Activated naive CD4-positive, alpha-beta T cell (primary cell): ENCODE data around the gene VPS9D1.
A peak's percentile ranks its signal among the peaks of the same experiment; 100 is the strongest.
"Not testable (repeated sequence)": the region's sequence is repeated elsewhere in the genome, so short reads cannot be mapped to it uniquely, and the experiment has no call there.

Source experiments
- DNase-seq, 4 experiments: peaks; one replicate each; lab custom pipeline; 2025; lab: John Stamatoyannopoulos, UW

Gene VPS9D1

DNA sequence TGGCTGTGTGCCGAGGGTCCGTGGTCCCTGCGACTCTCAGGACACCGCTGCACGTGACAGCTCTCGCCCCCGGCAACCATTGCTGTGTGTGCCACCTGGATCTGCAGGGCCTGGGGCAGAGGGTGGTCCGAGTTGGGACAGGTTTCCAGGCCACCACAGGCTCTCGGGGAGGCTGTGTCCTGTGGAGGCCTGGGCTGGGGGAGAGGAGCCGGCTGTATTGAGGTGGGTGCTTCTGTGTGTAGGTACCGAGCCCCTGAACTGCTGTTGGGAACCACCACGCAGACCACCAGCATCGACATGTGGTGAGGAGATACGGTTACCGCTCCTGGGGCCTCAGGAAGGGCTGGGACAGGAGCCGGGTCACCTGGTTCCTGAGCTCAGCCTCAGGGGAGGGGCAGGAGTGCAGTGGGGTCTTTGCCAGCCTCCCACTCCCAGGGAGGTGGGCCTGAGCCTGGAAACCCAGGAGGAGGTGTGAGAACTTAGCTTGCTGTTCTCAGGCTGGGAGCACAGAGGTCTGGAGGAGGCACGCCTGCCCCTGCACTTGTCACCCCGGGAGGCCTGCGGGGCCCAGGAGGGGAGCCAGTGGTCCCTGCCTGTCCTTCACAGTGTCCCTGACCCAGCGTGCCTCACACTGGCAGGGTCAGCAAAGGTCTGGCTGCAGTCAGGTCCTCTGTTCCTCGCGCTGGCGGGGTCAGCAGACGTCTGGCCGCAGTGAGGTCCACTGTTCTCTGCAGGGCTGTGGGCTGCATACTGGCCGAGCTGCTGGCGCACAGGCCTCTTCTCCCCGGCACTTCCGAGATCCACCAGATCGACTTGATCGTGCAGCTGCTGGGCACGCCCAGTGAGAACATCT, 26.5 kb downstream of the VPS9D1 start:
- no peak for DNase-seq

DNA sequence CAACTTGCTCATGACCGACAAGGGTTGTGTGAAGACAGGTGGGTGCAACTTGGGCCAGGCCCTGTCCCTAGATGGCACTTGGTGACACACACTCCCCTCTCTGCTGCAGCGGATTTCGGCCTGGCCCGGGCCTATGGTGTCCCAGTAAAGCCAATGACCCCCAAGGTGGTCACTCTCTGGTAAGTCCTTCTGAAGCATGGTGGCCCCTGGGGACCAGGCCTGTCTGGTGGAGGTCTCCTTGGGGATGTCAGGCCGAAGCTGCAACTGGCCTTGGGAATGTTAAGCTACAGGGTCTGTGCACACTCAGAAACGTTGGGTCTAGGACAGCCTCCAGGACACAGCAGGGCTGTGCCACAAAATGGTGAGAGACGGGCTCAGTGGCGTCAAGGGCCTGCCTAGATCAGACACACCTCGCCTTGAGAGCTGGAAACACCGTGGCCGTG, 27.4 kb downstream of the VPS9D1 start:
- DNase-seq: no peak

DNA sequence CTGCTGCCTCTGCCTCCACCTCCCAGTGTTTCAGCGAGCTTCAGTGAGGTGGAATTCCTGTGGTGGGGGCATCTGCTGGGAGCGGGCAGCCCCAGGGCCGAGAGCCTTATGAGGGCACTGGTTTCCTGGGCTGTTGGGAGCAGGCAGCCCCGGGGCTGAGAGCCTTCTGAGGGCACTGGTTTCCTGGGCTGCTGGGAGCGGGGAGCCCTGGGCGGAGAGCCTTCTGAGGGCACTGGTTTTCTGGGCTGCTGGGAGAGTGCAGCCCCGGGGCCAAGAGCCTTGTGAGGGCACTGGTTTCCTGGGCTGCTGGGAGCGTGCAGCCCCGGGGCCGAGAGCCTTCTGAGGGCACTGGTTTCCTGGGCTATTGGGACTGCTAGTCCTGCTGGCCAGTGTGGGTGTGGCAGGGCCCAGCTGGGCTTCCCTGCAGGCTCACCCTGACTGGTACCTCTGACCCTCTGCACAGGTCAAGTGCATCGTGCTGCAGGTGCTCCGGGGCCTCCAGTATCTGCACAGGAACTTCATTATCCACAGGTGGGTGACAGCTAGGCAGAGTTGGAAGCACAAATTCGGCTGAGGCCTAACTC, 28.6 kb downstream of the VPS9D1 start:
- DNase-seq: no peak

DNA sequence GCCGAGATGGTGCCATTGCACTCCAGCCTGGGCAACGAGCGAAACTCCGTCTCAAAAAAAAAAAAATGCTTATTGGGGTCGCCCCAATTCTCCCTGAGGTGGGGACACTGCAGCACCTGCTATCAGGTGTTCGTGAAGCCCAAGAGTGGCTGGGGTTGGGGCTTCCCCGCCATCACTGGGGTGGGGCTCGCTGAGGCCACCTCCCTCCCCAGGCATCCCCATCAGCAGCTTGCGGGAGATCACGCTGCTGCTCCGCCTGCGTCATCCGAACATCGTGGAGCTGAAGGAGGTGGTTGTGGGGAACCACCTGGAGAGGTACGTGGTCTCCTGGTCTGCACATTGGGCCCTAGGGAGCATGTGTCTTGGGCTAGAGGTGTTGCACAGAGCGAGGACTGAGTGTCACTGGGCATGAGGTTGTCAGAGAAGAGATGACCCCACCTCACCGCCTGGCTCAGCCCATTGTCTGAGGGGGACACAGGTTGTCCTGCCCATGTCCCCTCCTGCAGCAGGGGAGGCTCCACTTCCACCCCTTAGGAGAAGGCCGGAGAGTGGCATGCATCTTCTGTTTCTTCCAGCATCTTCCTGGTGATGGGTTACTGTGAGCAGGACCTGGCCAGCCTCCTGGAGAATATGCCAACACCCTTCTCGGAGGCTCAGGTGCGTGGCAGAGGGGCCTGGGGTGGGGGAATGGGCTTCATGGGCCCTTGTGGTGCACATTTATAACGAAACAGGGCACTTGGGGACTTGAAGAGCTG, 29.3 kb downstream of the VPS9D1 start:
- DNase-seq: no peak

DNA sequence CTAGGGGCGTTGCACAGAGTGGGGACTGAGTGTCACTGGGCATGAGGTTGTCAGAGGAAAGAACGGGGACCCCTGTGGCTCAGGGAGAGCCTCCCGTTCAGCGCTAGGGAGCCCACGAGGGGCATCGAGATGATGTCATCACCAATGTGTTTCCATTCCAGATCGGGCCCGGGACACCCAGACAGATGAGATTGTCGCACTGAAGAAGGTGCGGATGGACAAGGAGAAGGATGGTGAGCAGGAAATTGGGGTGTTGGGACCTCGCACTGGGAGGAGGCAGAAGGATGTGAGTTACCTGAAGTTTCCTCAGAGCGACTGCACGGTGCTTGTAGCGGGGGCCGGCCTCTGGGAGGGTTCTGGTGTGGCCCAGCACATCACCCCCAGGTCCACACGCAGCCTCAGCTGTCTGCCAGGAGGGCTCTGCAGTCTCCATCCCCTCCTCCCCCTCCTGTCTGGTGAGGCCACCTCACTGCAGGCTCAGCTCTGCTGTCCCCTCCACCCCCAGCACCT, 30.3 kb downstream of the VPS9D1 start:
- DNase-seq: no peak

DNA sequence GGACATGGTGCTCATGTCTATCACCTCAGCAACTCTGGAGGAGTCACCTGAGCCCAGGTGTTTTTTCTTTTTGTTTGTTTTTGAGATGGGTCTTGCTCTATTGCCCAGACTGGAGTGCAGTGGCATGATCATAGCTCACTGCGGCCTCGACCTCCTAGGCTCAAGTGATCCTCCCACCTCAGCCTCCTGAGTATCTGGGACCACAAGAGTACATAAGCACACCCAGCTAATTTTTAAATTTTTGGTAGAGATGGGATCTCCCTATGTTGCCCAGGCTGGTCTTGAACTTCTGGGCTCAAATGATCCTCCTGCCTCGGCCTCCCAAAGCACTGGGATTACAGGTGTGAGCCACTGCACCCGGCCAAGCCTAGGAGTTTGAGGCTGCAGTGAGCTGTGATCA, 31.1 kb downstream of the VPS9D1 start:
- not testable (repeated sequence) for DNase-seq

DNA sequence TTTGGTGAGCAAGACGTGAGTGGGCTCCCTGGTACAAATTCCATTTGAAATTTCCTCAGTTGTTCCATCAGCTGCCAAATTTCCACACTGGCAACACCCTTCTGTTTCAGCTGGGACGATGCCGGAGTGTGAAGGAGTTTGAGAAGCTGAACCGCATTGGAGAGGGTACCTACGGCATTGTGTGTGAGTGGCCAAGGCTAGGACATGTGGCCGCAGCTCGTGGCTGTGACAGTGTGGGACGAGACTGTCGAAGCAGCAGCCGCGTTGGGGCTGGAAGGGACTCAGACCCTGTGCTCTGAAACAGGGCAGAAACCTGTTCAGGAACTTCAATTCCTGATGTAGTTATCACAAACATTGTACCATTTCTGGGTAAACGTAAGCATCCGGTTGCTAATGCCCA, 31.6 kb downstream of the VPS9D1 start:
- no peak for DNase-seq

DNA sequence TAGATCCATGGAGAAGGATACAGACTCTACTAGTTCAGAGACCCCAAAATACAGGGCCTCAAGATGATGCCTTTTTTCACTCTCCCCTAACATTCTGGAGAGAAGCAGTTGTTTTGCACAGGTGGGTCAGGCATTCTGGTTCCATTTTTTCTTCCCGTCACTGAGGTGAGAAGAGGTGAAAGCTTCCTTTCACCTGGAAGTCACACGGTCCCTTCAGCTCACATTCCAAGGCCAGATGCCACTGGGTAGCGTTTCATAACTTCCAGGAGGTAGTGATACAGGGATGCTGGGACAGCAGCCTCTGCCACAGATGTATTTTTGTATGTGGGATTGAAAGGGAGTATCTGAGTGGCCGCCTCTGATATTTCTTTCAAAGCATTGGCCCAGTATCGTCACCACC, 32.3 kb downstream of the VPS9D1 start:
- DNase-seq: no peak

DNA sequence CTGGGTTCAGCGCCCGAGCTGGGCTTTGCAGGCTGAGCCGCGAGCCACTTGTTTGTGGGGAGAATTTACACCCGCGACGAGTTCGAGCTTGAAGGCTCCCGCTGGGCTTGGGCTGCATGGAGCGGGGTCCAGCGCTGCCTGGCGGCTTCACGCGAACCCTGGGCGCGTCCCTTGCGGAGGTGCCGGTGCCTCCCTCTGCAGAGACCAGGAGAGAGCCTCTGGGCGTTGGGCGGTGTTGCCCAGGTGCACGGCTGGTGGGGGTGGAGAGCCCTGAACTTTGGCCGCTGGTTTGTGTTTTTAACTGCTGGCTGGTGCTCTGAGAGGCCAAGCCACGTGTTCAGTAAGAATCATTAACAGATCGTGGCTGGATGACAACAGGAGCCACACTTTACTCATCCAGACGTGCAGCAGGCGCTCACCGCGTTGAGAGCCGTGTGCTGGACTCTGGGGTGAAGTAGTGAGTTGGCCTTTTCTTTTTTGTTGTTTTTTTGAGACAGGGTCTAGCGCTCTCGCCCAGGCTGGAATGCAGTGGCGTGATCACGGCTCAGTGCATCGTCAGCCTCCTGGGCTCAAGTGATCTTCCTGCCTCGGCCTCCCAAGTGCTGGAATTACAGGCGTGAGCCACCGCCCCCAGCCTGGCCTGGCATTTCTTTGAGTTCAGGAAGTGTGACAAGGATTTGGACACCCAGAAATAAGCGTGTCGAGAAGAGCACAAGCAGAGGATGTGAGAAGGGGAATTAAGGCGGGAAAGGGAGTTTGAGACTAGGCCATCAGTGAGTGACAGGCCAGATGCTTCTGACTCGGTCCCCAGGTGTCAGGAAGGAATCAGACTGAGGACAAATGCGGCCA, 33.4 kb downstream of the VPS9D1 start:
- DNase-seq: no peak

DNA sequence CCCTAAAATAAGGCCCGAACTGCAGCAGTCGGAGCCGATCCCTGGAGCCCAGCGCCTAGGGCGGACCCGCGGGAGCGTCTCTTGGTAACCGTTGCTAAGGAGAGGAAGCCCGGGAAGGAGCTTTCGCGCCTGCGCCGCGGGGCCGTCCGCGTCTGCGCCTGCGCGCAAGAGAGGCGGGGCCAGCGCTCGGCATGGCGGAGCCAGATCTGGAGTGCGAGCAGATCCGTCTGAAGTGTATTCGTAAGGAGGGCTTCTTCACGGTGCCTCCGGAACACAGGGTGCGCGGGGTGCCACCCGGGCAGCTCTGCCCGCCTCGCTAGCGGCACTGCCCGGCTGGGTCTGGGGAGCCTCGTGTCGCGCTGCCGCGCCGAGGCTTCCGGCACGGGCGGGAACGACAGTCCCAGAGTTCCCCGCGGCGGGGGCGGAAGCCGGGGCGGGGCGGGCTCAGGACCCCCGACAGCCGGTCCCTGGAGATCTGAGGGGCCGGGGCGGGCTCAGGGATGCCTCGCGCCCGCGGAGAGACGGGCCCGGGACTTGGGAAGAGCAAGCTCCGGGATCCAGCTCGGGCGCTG, 34.1 kb downstream of the VPS9D1 start, which contains the start of gene CDK10:
Gene CDK10, plus strand, starts transcription at position 170 of the 572 bp plus-strand sequence. Its CDS starts 22 bp downstream, at position 192.
- DNase-seq: peak; percentile 77 to 87 (median 82)

DNA sequence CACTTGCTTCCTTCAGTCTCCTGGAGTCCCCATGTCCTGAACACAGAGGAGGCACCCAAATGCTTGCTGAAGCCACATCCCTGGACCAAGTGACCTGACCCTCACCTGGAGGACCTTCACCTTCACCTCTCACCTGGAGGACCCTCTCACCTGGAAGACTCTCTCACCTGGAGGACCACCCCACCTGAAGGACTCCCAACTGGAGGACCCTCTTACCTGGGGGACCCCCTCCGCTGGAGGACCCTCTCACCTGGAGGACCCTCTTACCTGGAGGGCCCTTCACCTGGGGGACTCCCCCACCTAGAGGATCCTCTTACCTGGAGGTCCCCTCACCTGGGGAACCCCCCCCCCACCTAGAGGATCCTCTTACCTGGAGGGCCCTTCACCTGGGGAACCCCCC, 34.8 kb downstream of the VPS9D1 start:
- no peak for DNase-seq

DNA sequence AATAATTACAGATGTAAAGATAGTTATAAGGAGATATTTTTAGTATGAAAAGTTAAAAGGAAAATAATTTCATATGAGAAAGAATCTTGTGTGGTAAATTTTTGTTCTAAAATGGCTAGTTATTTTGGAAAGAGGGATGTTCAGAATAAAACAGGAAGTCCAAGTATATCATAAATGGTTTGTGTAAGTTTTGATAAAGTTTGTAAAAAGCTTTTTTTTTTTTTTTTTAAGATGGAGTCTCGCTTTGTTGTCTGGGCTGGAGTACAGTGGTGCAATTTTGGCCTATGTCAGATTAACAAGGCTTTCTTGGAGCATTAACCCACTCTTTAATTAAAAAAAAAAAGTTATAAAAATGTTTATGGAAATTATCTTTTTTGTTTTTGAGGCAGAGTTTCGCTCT, 42.4 kb downstream of the VPS9D1 start:
- no peak for DNase-seq

DNA sequence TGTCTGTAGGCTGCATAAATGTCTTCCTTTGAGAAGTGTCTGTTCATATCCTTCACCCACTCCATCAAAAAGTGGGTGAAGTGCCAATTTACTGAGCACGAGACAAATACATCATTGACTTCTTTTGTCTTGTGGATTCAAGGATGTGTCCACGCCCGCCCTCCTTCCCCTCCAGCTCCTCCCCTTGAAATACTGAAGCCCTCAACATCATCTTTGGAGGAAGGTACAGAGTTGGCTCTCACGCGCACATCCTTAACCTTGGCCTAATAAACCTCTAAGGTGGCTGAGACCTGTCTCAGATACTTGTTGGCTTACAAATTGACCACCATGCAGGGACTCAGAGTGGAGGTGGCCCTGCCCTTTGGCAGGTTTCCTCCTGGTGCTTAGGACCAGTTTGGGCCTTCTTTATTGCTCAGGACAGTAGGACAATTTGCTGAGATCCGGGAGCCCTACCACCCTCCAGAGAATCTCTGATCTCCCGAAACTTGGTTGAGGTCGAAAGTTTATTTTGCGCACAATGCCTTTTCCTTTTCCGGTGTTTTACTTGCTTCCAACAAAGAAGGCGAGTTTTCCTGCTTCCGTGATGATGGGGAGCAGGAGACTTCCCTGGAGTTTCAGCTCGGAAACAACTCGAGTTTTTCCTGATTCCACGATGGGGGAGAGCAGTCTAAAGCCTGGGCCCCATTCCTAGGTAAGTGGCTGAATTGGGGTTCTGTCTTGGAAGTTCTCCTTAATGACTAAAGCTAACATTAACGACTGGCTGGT, 48.3 kb downstream of the VPS9D1 start:
- DNase-seq: no peak

DNA sequence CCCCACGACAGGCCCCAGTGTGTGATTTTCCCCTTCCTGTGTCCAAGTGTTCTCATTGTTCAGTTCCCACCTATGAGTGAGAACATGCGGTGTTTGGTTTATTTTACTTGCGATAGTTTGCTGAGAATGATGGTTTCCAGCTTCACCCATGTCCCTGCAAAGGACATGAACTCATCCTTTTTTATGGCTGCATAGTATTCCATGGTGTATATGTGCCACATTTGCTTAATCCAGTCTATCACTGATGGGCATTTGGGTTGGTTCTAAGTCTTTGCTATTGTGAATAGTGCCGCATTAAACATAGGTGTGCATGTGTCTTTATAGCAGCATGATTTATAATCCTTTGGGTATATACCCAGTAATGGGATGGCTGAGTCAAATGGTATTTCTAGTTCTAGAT, 49.1 kb downstream of the VPS9D1 start:
- not testable (repeated sequence) for DNase-seq

DNA sequence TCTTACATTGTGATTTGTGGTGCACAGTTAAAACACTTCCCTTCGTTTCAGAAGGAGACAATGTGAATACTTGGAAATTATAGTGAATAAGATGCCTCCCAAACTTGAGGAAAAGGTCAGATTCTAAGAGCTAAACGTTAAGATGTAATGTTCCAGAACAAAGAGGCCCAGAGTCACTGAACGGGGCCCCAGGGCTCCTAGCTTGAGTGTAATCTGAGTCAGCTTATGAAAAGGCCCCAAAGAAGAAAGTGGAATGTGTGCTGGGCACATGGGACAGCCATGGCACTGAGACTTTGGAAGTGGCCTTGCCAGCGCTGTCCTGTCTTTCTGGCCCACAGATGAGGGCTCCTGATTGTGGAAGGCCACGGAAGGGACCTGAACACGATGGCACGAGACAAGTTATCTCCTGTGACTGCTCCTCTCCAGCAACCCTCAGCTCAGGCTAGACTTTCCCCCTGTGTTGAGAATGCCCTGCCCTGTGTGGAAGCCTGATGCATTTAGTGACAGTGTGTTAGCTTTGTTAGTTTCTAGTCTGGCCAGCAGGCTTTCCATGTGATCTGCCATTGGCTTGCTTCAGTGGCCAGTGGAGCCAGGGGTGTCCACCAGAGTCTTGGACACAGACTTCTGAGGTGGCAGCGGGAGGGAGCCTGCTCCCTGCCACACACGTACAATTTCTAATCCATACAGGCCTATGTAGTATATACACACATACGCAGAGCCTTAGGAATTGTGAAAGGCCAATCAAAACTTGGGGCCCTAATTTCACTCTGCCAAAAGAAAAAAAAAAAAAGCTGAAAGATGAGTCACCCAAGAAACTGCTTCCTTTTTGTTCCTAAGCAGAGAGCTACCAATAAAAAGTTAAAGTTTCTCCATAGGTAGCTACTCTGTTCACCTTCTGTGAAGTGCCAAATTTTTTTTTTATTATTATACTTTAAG, 49.9 kb downstream of the VPS9D1 start:
- no peak for DNase-seq

DNA sequence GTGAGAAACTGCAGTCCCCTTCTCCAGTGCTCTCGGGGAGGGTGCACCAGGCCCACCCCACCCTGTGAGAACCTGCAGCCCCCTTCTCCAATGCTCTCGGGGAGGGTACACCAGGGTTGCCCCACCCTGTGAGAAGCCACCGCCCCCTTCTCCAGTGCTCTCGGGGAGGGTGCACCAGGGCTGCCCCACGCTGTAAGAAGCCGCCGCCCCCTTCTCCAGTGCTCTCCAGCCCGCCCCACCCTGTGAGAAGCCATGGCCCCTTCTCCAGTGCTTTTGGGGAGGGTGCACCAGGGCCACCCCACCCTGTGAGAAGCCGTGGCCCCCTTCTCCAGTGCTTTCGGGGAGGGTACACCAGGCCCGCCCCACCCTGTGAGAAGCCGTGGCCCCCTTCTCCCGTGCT, 50.9 kb downstream of the VPS9D1 start:
- no peak for DNase-seq

DNA sequence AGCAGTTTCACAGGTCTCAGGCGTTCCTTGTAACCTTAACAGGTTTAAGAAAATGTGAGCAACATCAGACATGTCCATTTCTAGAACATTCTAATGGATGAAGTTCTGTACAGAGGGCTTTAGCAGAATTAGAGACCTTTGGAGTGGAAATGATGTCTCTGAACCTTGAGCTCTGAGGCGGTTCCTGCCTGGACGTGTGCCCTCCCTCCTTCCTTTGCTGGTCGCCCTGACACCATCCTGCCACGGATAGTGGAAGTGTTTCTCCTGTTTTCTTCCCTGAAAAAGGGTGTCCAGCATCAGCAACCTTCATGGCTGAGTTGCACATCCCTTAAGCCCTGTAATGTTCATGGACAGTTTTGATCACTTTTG, 51.9 kb downstream of the VPS9D1 start:
- no peak for DNase-seq

DNA sequence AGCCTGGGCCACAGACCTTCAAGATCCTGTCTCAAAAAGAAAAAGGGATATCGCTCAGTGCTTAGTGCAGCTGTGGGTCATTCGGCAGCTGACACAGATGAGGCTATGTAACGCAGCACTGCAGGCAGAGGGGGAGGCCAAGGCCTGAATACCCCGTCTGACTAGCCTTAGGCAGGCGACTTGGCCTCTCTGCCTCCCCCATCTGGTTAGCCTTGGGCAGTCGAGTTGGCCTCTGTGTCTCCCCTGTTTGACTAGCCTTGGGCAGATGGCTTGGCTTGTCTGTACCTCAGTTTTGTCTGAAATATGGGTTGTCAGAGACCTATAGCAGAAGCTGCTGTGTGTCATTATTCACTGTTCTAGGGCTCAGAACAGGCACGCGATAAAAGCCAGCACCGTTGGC, 53.1 kb downstream of the VPS9D1 start:
- no peak for DNase-seq

DNA sequence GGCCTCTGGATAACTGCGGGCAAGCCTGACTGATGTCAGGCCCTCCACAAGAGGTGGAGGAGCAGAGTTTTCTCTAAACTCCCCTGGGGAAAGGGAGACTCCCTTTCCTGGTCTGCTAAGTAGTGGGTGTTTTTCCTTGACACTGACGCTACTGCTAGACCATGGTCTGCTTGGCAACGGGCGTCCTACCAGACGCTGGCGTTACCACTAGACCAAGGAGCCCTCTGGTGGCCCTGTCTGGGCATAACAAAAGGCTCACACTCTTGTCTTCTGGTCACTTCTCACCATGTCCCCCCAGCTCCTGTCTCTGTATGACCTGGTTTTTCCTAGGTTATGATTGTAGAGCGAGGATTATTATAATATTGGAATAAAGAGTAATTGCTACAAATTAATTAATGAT, 53.7 kb downstream of the VPS9D1 start:
- not testable (repeated sequence) for DNase-seq
